Left ventricle myocardium superior (tissue), 1 donor: ENCODE data around the gene HENMT1. TPM values are rescaled to one million over a fixed set of nuclear protein-coding genes. Genes with fewer than 3 reads are reported as not detected.
"Not testable (repeated sequence)": the region's sequence is repeated elsewhere in the genome, so short reads cannot be mapped to it uniquely, and the experiment has no call there.

Experiments used
- ATAC-seq: fragments of 200-7000 bp; cut with Tn5 transposase; one replicate; pipeline ENCODE4 v1.9.1; 2020; ENCODE audit warnings: mild to moderate bottlenecking, moderate library complexity
- DNase-seq: peaks from one replicate; pipeline ENCODE4 v3.0.0-alpha.2; 2020
- intact Hi-C: fragments of 100-400 bp; cut with micrococcal nuclease; formaldehyde crosslinking; loops from one replicate; pipeline ENCODE4 v1.11.0; 2022
- total RNA-seq: library from RNA; stranded (reverse); fragmentation: NEBNext Ultra II Directional; extraction: Animal tissue kit (Norgen Biotek cat#: 25700); gene quantifications from one replicate; pipeline ENCODE4 v1.2.1, GENCODE V29; 2021
- donor health status: DM: no; HTN: yes; CAD: no; lungs with severe emphysema.

HENMT1 gene
- total RNA-seq, 1 donor from 2014 or later: 1.2 TPM

- DNase-seq, ATAC-seq, intact Hi-C loops: not testable (repeated sequence)
These were observed 20.0 kb downstream of the HENMT1 start for GRCh38 chr1:108640863-108641262.

- ATAC-seq (no peak), DNase-seq (no peak)
- intact Hi-C loops: no loop called here
These were observed 20.9 kb downstream of the HENMT1 start for GRCh38 chr1:108639899-108640560.

GRCh38 chr1:108636876-108637275 lies 24.0 kb downstream of the HENMT1 start:
- intact Hi-C loops: no loop called here
- ATAC-seq: no peak
- DNase-seq: no peak

DNA sequence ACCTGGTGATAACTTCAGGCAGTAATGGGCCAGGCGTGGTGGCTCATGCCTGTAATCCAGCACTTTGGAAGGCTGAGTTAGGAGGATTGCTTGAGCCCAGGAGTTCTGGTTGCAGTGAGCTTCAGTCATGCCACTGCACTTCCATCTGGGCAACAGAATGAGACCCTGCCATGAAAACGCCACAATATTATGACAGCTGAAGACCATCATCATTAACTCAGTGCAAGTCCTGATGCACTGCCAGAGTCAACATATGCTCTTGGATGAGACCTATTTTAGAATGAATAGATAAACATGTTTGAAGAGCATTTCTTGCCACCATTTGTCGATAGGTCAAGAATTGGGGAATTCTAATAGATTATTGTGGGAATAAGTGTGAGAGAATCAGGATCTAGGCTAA lies 26.4 kb downstream of the HENMT1 start:
- DNase-seq (no peak), ATAC-seq (no peak)
- intact Hi-C loops: no loop called here

GRCh38 chr1:108628665-108629064 lies 32.2 kb downstream of the HENMT1 start:
- no peak for ATAC-seq
- no peak for DNase-seq
- intact Hi-C loops: no loop called here

GRCh38 chr1:108627951-108628350 lies 32.9 kb downstream of the HENMT1 start:
- intact Hi-C loops: no loop called here
- ATAC-seq (no peak), DNase-seq (no peak)

DNA sequence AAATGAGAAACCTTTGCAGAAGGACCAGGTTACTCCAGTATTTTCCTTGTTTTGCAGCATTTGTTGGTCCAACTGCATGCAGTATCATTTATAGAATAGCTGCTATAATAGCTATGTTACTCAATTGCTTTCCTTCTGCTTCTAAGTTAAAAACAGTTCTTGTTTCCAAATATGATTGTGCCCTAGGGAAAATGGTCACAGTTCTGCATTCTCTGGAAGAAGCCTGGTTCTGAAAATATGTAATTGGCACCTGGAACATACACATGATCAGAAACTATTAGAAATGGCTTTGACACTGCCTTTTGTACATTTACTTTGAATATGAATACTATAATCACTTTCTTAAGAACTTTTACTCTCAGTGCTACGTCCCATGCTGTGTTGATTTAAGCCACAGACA lies 33.6 kb downstream of the HENMT1 start:
- DNase-seq (no peak), ATAC-seq (no peak)
- intact Hi-C loops: no loop called here

- intact Hi-C loops: no loop called here
- DNase-seq (no peak), ATAC-seq (peak; percentile 79)
These were observed 36.8 kb downstream of the HENMT1 start for GRCh38 chr1:108624069-108624468.

- intact Hi-C loops: no loop called here
- DNase-seq (no peak), ATAC-seq (no peak)
These were observed 43.2 kb downstream of the HENMT1 start for GRCh38 chr1:108617724-108618056.

DNA sequence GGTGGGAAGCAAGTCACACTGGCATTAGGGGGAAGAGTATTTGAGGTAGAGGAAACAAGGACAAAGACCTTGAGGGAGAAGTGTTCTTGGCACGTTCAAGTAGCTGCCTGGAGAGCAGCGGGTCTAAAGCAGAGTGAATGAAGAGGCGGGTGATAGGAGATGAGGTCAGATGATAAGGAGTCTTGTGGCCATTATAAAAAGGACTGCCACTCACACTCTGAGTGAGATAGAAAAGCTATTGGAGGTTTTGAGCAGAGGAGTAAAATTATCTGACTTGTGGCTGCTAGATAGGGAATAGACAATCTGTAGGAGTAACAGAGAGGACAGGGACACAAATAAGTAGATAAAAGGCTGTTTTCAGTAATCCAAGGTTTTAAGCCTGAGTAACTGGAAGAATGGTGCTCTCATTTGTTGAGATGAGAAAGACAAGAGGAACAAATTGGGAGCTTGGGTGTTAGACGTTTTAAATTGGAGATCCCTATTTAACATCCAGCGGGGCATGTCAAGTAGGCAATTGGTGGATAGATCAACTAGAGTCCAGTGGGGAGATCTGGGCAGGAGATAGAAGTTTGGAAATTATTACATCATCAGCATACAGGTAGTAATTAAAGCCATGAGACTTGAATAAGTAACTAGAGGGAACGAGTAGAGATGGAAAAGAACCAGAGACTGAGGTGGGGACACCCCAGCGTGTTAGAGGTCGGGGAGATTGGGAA lies 43.7 kb downstream of the HENMT1 start:
- DNase-seq (no peak), ATAC-seq (no peak)
- intact Hi-C loops: no loop called here

DNA sequence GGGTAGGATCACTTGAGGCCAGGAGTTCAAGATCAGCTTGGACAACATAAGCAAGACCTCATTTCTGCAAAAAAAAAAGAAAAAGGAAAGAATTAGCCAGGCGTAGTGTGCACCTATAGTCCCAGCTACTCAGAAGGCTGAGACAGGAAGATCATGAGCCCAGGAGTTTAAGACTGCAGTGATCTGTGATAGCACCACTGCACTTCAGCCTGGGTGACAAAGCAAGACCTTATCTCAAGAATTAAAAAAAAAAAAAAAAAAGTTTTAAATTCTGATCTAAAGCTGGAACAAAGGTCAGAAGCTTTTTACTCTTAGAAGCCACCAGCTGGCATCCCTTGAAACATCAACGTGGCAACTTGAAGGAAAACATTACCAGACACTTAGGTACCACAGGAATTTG lies 45.3 kb downstream of the HENMT1 start:
- intact Hi-C loops: no loop called here
- DNase-seq (no peak), ATAC-seq (no peak)

- no peak for DNase-seq
- intact Hi-C loops: no loop called here
- no peak for ATAC-seq
These were observed 48.4 kb downstream of the HENMT1 start for GRCh38 chr1:108612496-108612895.

- peak; percentile 54 for ATAC-seq
- DNase-seq: no peak
- intact Hi-C loops: no loop called here
These were observed 48.9 kb downstream of the HENMT1 start for GRCh38 chr1:108611984-108612383.

GRCh38 chr1:108610073-108610472 lies 50.8 kb downstream of the HENMT1 start:
- intact Hi-C loops: no loop called here
- ATAC-seq (peak; percentile 94), DNase-seq (no peak)

DNA sequence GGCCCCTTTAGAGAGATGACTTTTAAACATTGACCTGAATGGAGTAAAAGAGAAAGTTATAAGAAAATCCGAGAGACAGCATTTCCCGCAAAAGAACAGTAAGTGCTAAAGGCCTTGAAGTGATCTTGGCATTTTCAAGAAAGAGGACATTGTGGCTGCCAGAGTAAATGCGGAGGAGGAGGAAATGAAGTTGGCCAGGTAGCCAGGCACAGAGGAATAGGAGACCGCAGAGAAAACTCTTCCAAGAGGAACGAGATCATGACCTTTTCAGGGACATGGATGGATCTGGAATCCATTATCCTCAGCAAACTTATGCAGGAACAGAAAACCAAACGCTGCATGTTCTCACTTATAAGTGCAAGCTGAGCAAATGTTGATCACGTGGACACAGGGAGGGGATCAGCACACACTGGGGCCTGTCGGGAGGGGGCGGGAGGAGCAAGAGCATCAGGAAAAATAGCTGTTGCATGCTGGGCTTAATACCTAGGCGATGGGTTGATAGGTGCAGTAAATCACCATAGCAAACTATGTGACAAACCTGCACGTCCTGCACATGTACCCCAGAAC lies 51.3 kb downstream of the HENMT1 start:
- DNase-seq: peak; percentile 35
- intact Hi-C loops: no loop called here

DNA sequence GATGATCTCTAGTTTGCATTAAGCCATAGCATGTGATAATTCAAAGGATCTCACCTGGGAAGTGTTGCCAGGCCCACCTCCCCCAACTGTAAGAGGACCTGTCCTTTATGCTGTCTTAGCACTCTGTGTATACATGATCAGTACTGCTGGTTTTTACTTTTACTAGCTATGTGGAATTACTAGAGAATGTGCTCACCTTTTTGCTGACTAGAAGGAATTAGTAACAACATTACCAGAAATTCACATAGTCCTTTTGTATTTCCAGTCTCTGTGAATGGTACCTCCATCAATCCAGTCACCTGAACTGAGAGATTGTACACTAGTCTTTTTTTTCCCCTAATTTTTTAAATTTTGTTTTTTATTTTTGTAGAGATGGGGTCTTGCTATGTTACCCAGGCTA lies 54.4 kb downstream of the HENMT1 start:
- intact Hi-C loops: no loop called here
- ATAC-seq: no peak
- DNase-seq: no peak

More for the DNA sequence above, 51.3 kb downstream of the HENMT1 start:
- peak; percentile 75 for ATAC-seq

- DNase-seq (no peak), ATAC-seq (no peak)
- intact Hi-C loops: no loop called here
These were observed 55.3 kb downstream of the HENMT1 start for GRCh38 chr1:108605633-108606032.

DNA sequence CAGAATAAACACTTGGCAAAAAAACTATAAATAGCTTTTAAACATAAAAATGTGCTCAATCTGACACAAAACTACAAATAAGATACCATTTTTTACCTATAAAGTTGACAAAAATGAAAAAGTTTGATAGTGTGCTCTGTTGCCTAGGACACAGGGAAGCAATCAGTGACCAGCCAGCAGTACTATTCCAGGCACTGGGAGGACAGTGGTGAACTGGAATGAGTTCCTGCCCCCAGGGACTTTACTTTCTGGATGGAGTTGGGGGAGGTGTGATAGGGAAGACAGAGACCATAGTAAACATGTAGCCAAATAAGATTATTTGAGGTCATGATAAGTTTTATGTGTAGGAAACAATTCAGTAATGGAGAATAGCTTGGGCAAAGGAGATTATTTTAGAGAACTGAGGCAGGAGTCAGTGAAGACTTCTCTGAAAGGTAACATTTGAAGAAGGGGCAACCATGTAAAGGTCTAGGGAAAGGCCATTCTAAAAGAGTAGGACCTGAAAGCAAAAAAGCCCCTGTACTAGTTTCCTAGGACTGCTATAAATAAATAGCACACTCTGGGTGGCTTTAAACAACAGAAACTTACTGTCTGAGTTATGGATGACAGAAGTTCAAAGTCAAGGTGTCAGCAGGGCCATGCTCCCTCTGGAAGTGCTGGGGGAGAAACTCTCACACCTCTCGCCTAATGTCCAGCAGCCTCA lies 59.0 kb downstream of the HENMT1 start:
- ATAC-seq: peak; percentile 71

DNA sequence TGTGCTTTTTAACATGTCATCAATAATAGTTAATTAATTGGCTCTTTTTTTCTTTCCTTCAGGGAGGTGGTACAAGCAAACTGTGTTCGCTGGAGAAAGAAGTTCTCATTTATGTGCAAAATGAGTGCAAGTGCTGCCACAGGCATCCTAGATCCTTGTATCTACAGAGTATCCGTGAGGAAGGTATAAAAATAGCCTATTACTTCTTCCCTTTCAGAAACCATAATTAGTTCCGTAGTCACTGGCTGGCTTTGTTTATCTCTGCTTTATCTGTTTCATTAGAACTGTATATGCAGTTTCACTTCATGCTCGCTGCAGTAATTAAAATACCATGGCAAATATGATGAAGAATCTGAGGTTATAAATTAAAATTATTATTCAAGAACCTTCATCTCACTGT lies 60.4 kb downstream of the HENMT1 start:
- ATAC-seq (peak; percentile 68), DNase-seq (no peak)
- intact Hi-C loops: no loop called here

More for the DNA sequence above, 59.0 kb downstream of the HENMT1 start:
- intact Hi-C loops: no loop called here
- no peak for DNase-seq

DNA sequence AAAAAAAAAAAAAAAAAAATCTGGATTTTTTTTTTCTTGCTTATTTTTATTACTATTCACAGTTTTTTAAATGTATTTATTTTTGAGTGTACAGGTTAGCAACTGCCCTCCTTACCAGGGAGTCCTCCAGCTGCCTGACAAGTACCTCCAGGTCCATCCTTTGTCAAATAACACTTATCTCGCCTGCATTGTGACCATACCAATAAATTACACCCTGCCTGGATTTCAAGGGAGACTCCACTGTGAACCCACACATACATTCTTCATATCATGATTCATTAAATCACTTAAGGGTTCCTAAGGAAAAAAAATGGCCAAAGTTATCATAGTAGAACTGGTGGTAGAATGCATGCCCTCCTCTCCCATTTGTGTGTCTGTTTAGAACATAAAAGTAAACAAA lies 62.6 kb downstream of the HENMT1 start:
- intact Hi-C loops: no loop called here
- DNase-seq: no peak
- ATAC-seq: no peak
